A549 treated with AZD2906 at 1 μM for 4 hours (cell line): ENCODE results near the gene PAK6. TPM values are rescaled to one million over a fixed set of nuclear protein-coding genes. Genes with fewer than 3 reads are reported as not detected.

ENCODE experiments used
- total RNA-seq: library from RNA; stranded (reverse); fragments of 200-300 nt; extraction: Qiagen RNA extraction; gene quantifications from 5 replicates; pipeline ENCODE4 v1.2.3, GENCODE V29; 2022

The PAK6 gene
- total RNA-seq, result 0.21 to 0.46 TPM (median 0.29 TPM) in 5 replicates

GRCh38 chr15:40238532-40239403, at the start of gene PAK6:
Gene PAK6, plus strand, starts transcription at chr15:40239063. Its CDS starts 25,723 bp downstream, at chr15:40264786.

DNA sequence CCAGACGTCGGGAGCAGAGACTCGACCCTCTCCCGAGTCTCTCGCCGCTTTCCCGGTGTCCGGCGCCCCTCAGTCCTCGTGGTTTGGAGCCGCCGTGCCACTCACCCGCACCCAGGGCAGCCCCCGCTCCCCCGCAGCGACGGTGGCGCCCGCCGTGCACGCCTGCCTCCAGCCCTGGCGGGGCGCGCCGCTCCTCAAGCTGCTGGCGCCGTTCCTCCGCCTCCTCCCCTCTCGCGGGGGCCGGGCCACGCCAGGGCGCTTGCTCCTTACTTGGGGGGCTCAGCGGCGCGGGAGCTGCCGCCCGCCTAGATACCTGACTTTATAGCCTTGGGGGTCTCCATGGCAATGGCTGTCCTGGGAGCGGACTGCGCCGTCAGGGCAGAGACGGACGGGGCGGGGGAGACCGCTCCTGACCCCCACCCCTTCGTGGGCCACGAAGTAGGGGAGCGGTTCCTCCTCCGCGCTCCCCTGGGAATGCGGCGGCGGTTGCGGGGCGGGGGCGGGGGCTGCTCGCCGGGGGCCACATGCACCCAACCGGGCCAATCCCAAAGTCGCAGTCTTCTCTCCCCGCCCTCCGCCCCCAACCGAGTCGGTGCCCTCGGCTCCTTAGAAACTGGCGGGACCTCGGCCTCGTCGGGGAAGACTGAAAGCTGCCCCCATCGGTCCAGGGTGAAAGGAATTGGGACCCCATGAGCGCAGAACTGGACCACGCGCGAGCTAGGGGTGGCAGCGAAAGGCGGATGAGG, 44.2 kb downstream of the PAK6 start, which contains the start of gene ANKRD63:
Gene ANKRD63 (minus strand): TSS at position 196 of the 746 bp plus-strand sequence. CDS start 478 bp downstream, outside the sequence.

DNA sequence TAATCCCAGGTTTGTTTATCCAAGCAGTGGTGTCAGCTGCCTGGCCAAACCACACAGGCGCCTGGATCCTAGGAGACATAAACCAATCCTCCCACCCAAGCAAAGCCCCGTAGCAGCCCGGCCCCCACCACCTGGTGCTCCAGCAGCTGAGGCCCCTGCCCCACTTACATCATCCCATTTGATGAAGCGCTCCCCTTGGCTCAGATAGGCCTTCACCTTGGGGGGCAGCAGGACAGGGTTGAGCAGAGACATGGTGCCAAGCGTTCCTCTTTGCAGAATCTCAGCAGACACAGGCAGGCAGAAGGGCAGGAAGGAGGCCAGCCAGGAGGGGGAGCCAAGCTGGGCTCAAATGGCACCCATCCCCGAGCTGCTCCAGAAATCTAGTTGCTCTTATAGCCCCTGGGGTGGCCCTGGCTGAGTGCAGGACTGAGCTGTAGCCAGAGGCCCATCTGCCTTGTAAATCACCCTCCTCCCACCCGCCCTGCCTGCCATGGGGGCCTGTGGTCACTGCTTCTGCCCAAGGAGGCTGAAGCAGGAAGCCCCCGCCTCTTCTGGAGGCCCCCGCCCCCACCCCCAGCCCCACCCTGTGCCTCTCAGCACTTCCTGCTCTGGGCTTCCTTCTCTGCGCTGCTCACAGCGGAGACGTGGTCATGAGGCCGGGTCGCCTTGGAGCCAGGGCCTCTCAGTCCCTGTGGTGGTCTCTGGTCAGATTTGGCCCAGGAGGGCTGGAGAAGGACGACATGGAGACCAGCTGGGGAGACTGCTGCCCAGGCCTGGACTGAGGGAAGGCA, 68.8 kb downstream of the PAK6 start, which contains the start of gene PLCB2:
Gene PLCB2 (minus strand): TSS at position 515 of the 791 bp plus-strand sequence. CDS start 263 bp downstream, at position 252.

GRCh38 chr15:40323239-40323952, 84.5 kb downstream of the PAK6 start, which contains the start of gene INAFM2:
Gene INAFM2, plus strand, starts transcription at chr15:40323692. Its CDS starts 364 bp downstream, at chr15:40324056.

Other genes with a start within 250 kb of the PAK6 start
- 230 to 254 TPM (median 251 TPM) in 5 replicates for gene SRP14, start 199.9 kb upstream of the PAK6 start, total RNA-seq
- 1.4 to 2.4 TPM (median 1.8 TPM) in 5 replicates for gene BMF, start 130.2 kb upstream of the PAK6 start, total RNA-seq
- gene BUB1B, start 78.0 kb upstream of the PAK6 start, total RNA-seq, result 23.2 to 35.7 TPM (median 26.7 TPM) in 5 replicates
- 0.24 to 0.43 TPM (median 0.33 TPM) in 5 replicates for gene ANKRD63, start 44.0 kb downstream of the PAK6 start, total RNA-seq
- gene PLCB2, start 68.9 kb downstream of the PAK6 start, total RNA-seq, result 0.38 to 0.97 TPM (median 0.84 TPM) in 5 replicates
- gene INAFM2, start 84.6 kb downstream of the PAK6 start, total RNA-seq, result 5.7 to 7.8 TPM (median 6.6 TPM) in 5 replicates
- gene CCDC9B, start 101.9 kb downstream of the PAK6 start, total RNA-seq, result 19.1 to 21.4 TPM (median 20.8 TPM) in 5 replicates
- gene PHGR1, start 112.0 kb downstream of the PAK6 start, total RNA-seq, result not detected in 5 replicates
- gene DISP2, start 119.2 kb downstream of the PAK6 start, total RNA-seq, result 1.00 to 2.5 TPM (median 1.8 TPM) in 5 replicates
- 43.0 to 56.5 TPM (median 47.7 TPM) in 5 replicates for gene KNSTRN, start 143.7 kb downstream of the PAK6 start, total RNA-seq
- 11.1 to 12.9 TPM (median 11.7 TPM) in 5 replicates for gene IVD, start 166.7 kb downstream of the PAK6 start, total RNA-seq
- 9.8 to 11.7 TPM (median 11.2 TPM) in 5 replicates for gene BAHD1, start 201.9 kb downstream of the PAK6 start, total RNA-seq
- 12.9 to 20.9 TPM (median 19.1 TPM) in 5 replicates for gene CHST14, start 231.9 kb downstream of the PAK6 start, total RNA-seq